Neural cell (in vitro differentiated cells): ENCODE data around the gene CALCR. TPM values are rescaled to one million over a fixed set of nuclear protein-coding genes. Genes with fewer than 3 reads are reported as not detected.
A peak's percentile ranks its signal among the peaks of the same experiment; 100 is the strongest.

ENCODE experiments used
- H2AFZ ChIP-seq: fragments of 200-600, 300-800 bp; sonication (generic), shearing (Covaris generic); 2 replicates; pipeline ENCODE4 v1.6.0; 2014; ENCODE audit warnings: low read depth, mild to moderate bottlenecking, antibody characterized with exemption, low read length, moderate library complexity
- H3F3A ChIP-seq: fragments of 200-600 bp; shearing (Covaris generic); 2 replicates; pipeline ENCODE4 v1.6.1; 2016; ENCODE audit warnings: mild to moderate bottlenecking, moderate library complexity, mixed read lengths, antibody characterized with exemption, low read length; ENCODE audit not compliant: insufficient read depth, poor library complexity, severe bottlenecking
- H3K27ac ChIP-seq: fragments of 200-600, 300-800 bp; sonication (generic), shearing (Covaris generic); 2 replicates; pipeline ENCODE4 v1.5.1; 2014; ENCODE audit warnings: mild to moderate bottlenecking, low read length, moderate library complexity
- H3K27me3 ChIP-seq: fragments of 300-800, 200-600 bp; sonication (generic), shearing (Covaris generic); 2 replicates; pipeline ENCODE4 v1.6.0; 2014; ENCODE audit warnings: mild to moderate bottlenecking, low read depth, low read length, moderate library complexity; ENCODE audit not compliant: insufficient read depth
- H3K36me3 ChIP-seq: fragments of 300-800, 200-600 bp; sonication (generic), shearing (Covaris generic); 2 replicates; pipeline ENCODE4 v1.5.1; 2014; ENCODE audit warnings: mild to moderate bottlenecking, antibody characterized with exemption, low read length, moderate library complexity; ENCODE audit not compliant: insufficient read depth
- H3K4me2 ChIP-seq: fragments of 300-800, 200-600 bp; sonication (generic), shearing (Covaris generic); 2 replicates; pipeline ENCODE4 v1.6.0; 2014; ENCODE audit warnings: mild to moderate bottlenecking, low read length
- H3K4me3 ChIP-seq: fragments of 300-800, 200-600 bp; sonication (generic), shearing (Covaris generic); 2 replicates; pipeline ENCODE4 v1.5.1; 2014; ENCODE audit warnings: mild to moderate bottlenecking, low read length, moderate library complexity
- H3K79me2 ChIP-seq: fragments of 200-600 bp; shearing (Covaris generic); replicated peaks from 2 replicates; pipeline ENCODE4 v1.6.0; 2014; ENCODE audit warnings: mild to moderate bottlenecking, low read length, moderate library complexity; ENCODE audit not compliant: insufficient read depth
- H3K9ac ChIP-seq: fragments of 300-800, 200-600 bp; sonication (generic), shearing (Covaris generic); 2 replicates; pipeline ENCODE4 v1.6.1; 2016; ENCODE audit warnings: mild to moderate bottlenecking, low read length, mixed read lengths
- H3K9me2 ChIP-seq: fragments of 200-600 bp; shearing (Covaris generic); 2 replicates; pipeline ENCODE4 v1.6.1; 2016; ENCODE audit warnings: mild to moderate bottlenecking, low read length, mixed read lengths; ENCODE audit not compliant: insufficient read depth
- H3K9me3 ChIP-seq: fragments of 200-600, 300-800 bp; sonication (generic), shearing (Covaris generic); 2 replicates; pipeline ENCODE4 v1.6.1; 2016; ENCODE audit warnings: mild to moderate bottlenecking, mixed run types, low read length, moderate library complexity, mixed read lengths
- H4K20me1 ChIP-seq: fragments of 200-600 bp; shearing (Covaris generic); 2 replicates; pipeline ENCODE4 v1.6.1; 2016; ENCODE audit warnings: mild to moderate bottlenecking, mixed run types; ENCODE audit not compliant: insufficient read depth
- CTCF ChIP-seq: fragments of 450-650 bp; IDR thresholded peaks from 2 replicates; pipeline ENCODE4 v1.5.1; 2014; ENCODE audit warnings: antibody characterized with exemption, mild to moderate bottlenecking, moderate library complexity; ENCODE audit not compliant: poor library complexity, severe bottlenecking
- EP300 ChIP-seq: fragments of 450-650 bp; conservative IDR thresholded peaks from 2 replicates; pipeline ENCODE4 v1.6.1; 2014; ENCODE audit warnings: antibody characterized with exemption, mild to moderate bottlenecking, moderate library complexity; ENCODE audit not compliant: poor library complexity, severe bottlenecking
- EZH2 ChIP-seq: fragments of 200-600, 300-800 bp; shearing (Covaris generic), sonication (generic); IDR thresholded peaks from 2 replicates; pipeline ENCODE4 v1.6.1; 2014; ENCODE audit warnings: antibody characterized with exemption, low read length, borderline replicate concordance, mild to moderate bottlenecking; ENCODE audit not compliant: insufficient read depth, poor library complexity, severe bottlenecking
- MXI1 ChIP-seq: fragments of 450-650 bp; conservative IDR thresholded peaks from 2 replicates; pipeline ENCODE4 v1.6.1; 2014; ENCODE audit warnings: antibody characterized with exemption, mild to moderate bottlenecking; ENCODE audit not compliant: poor library complexity, severe bottlenecking
- POLR2AphosphoS5 ChIP-seq: IDR thresholded peaks from 2 replicates; pipeline ENCODE4 v1.6.1; 2012
- RAD21 ChIP-seq: fragments of 450-650 bp; conservative IDR thresholded peaks from 2 replicates; pipeline ENCODE4 v1.6.1; 2014; ENCODE audit warnings: antibody characterized with exemption, mild to moderate bottlenecking, moderate library complexity
- REST ChIP-seq: IDR thresholded peaks from 2 replicates; pipeline ENCODE4 v1.6.1; 2012; ENCODE audit warnings: borderline replicate concordance
- SMC3 ChIP-seq: fragments of 450-650 bp; conservative IDR thresholded peaks from 2 replicates; pipeline ENCODE4 v1.6.1; 2014; ENCODE audit warnings: antibody characterized with exemption, mild to moderate bottlenecking, moderate library complexity; ENCODE audit not compliant: poor library complexity
- TAF1 ChIP-seq: IDR thresholded peaks from 2 replicates; pipeline ENCODE4 v1.6.1; 2012; ENCODE audit warnings: low read depth
- polyA plus RNA-seq: library from polyadenylated mRNA; depleted of rRNA; stranded (reverse); fragments of >200 nt; gene quantifications from 2 replicates; pipeline ENCODE4 v1.2.3, GENCODE V29; 2014

CALCR gene
- polyA plus RNA-seq, 1 donor from 2014 or later, result 3.6 TPM

DNA sequence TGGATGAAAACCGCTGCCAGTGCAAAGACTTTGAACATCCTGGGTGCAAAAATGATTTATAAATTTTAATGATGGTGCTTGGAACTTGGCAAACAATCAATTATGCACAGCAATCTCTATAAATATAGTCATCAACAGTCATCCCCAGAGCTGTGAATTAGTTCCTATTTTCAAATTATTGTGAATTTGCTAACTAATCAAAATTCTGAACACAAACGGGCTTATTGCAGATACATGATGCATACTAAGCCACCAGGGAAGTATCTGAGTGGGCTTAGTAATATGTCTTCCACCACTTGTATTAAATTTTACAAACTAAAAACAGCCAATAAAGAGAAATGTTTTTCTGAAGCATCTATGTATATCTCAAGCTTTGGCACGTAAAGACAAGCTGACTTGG, 165.2 kb downstream of the CALCR start:
- H3K9me2 ChIP-seq, result no peaks in the 10 kb centered on the region
- no peaks in the 10 kb centered on the region for H3K79me2 ChIP-seq
- H3K9ac ChIP-seq, result no peak overlapping the region
- H3K4me2 ChIP-seq, result no peak overlapping the region
- no peak overlapping the region for H2AFZ ChIP-seq
- no peaks in the 10 kb centered on the region for H3K9me3 ChIP-seq
- TF ChIP-seq EZH2, result no peak
- no peak for TF ChIP-seq SMC3
- no peak for TF ChIP-seq EP300
- TF ChIP-seq TAF1, result no peak
- TF ChIP-seq RAD21, result no peak
- no peak for TF ChIP-seq REST
- no peak for TF ChIP-seq CTCF
- no peak for TF ChIP-seq POLR2AphosphoS5
- no peak for TF ChIP-seq MXI1
- H3K27me3 ChIP-seq, result no peaks in the 10 kb centered on the region
- no peak overlapping the region for H3K27ac ChIP-seq
- H3K4me3 ChIP-seq, result no peak overlapping the region
- H4K20me1 ChIP-seq, result no peaks in the 10 kb centered on the region
- H3F3A ChIP-seq, result no peaks in the 10 kb centered on the region
- no peaks in the 10 kb centered on the region for H3K36me3 ChIP-seq

DNA sequence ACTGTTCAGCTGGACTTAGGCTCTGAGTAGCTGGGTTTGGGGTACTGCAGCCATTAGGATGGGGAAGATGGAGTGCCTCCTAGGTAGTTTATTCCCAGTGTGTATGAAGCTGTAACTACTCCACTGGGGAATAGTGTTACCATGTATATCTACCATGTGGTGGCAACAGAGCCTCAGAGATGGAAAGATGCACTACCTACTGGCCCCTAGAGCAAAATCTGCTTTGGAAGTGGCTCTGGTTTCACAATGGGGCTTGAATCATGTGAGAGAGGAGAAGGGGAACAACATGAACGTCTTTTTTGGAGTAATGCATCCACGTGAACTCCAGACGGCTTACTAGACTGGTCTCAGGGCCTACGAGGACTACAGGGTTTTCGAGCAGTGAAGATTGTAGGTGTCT, 167.3 kb downstream of the CALCR start:
- H3K27ac ChIP-seq, result no peak overlapping the region
- H3F3A ChIP-seq, result no peaks in the 10 kb centered on the region
- no peak overlapping the region for H3K4me3 ChIP-seq
- TF ChIP-seq CTCF (no peak), EZH2 (no peak), RAD21 (peak; percentile 31), TAF1 (no peak)
- H2AFZ ChIP-seq, result no peak overlapping the region
- H4K20me1 ChIP-seq, result no peaks in the 10 kb centered on the region
- H3K9me2 ChIP-seq, result no peaks in the 10 kb centered on the region
- H3K79me2 ChIP-seq, result no peaks in the 10 kb centered on the region
- no peaks in the 10 kb centered on the region for H3K27me3 ChIP-seq
- no peak overlapping the region for H3K4me2 ChIP-seq
- H3K9me3 ChIP-seq, result no peaks in the 10 kb centered on the region
- no peaks in the 10 kb centered on the region for H3K36me3 ChIP-seq
- H3K9ac ChIP-seq, result no peak overlapping the region
